Aorta (tissue), 5 donors: ENCODE measurements around the gene COQ2. TPM values are rescaled to one million over a fixed set of nuclear protein-coding genes. Genes with fewer than 3 reads are reported as not detected.

Experiments used
- ATAC-seq: fragments of 200-7000 bp; cut with Tn5 transposase; one replicate; pipeline ENCODE4 v1.9.1; 2022; ENCODE audit warnings: moderate library complexity; ENCODE audit not compliant: low FRiP score
- DNase-seq, 2 donors: peaks; one replicate each; pipeline ENCODE4 v3.0.0-alpha.2; 2020
- H3K27ac ChIP-seq, 2 donors: one replicate each; pipeline ENCODE4 v1.5.1; 2013; ENCODE audit warnings: low read length in 2 of 2, mild to moderate bottlenecking in 2 of 2, moderate library complexity in 2 of 2, control low read depth in 1 of 2, inconsistent platforms in 1 of 2, low read depth in 1 of 2
- H3K27me3 ChIP-seq, 2 donors: one replicate each; pipeline ENCODE4 v1.6.1; 2013; ENCODE audit warnings: control low read depth in 1 of 2, low read length in 1 of 2, mild to moderate bottlenecking in 1 of 2, moderate library complexity in 1 of 2; ENCODE audit not compliant: insufficient read depth in 2 of 2, control insufficient read depth in 1 of 2
- H3K36me3 ChIP-seq, 2 donors: one replicate each; pipeline ENCODE4 v1.6.1; 2013; ENCODE audit warnings: control low read depth in 1 of 2, low read length in 1 of 2, mild to moderate bottlenecking in 1 of 2; ENCODE audit not compliant: insufficient read depth in 2 of 2, control insufficient read depth in 1 of 2
- H3K4me1 ChIP-seq, 2 donors: one replicate each; pipeline ENCODE4 v1.6.1; 2013; ENCODE audit warnings: low read length in 2 of 2, control low read depth in 1 of 2, mild to moderate bottlenecking in 1 of 2, moderate library complexity in 1 of 2; ENCODE audit not compliant: insufficient read depth in 2 of 2, control insufficient read depth in 1 of 2
- H3K4me3 ChIP-seq, 2 donors: one replicate each; pipeline ENCODE4 v1.5.1; 2013; ENCODE audit warnings: low read length in 2 of 2, control low read depth in 1 of 2, mild to moderate bottlenecking in 1 of 2
- H3K9me3 ChIP-seq: one replicate; pipeline ENCODE4 v1.6.1; 2013; ENCODE audit warnings: mild to moderate bottlenecking, low read length; ENCODE audit not compliant: control insufficient read depth
- WGBS, 2 donors: extraction: QIAGEN DNeasy Blood & Tissue Kit; methylation state at CpG; one replicate each; pipeline ENCODE4 v1.1.7; 2013; 5-methylcytosine and 5-hydroxymethylcytosine counted together
- intact Hi-C, 2 donors: fragments of 100-400 bp; cut with DNase I; formaldehyde crosslinking; loops; one replicate each; pipeline versions ENCODE4 v1.14.2 to v1.15.0; 2022
- polyA plus RNA-seq, 2 donors: library from polyadenylated mRNA; stranded (reverse); fragments of 200-250 nt; gene quantifications; one replicate each; pipeline ENCODE4 v1.2.3, GENCODE V29; 2013
- total RNA-seq, 2 donors: library from RNA; stranded (reverse); fragmentation: NEBNext Ultra II Directional; extraction: Animal tissue kit (Norgen Biotek cat#: 25700); gene quantifications; one replicate each; pipeline ENCODE4 v1.2.1, GENCODE V29; 2021
- donor health status: healthy with polysubstance abuse.
- donor health status: Bipolar disorder and iron deficiency.
- donor health status: DM: no; HTN: no; CAD: no.
- donor health status: DM: no; HTN: no; CAD: no.
- donor health status: DM: yes; HTN: yes; CAD: no.

Gene COQ2
- total and polyA plus RNA-seq, 4 donors: 1.8 to 7.6 (median 5.1) TPM

DNA sequence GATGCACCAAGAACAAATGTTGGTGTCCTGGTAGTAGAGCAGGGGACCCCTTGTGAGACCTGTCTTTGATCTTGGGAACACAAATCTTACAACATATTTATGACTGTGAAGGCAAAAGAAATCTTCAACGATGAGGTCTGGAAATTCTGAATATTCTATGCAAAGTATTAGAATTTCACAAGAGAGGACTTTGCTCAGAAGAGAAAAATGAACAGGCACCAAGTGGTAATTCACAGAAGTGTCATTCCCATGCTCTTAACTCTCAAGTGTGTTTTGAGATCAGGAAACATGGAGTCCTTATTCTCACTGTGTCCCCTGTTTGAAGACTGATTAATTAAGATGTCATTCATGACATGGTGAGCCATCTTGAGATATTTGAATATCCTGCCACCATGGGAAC is 52.5 kb downstream of the COQ2 start:
- 77 to 81% methylated on average over 1 of the region's 1 CpG for whole genome bisulfite sequencing, 2 donors
- H3K4me1 ChIP-seq: no peaks in the 10 kb centered on the region
- intact Hi-C loops: no loop called here
- DNase-seq (no peak), ATAC-seq (no peak)
- H3K4me3 ChIP-seq: no peak overlapping the region
- no peaks in the 10 kb centered on the region for H3K36me3 ChIP-seq
- H3K27me3 ChIP-seq: no peaks in the 10 kb centered on the region
- H3K27ac ChIP-seq: no peak overlapping the region
- H3K9me3 ChIP-seq: no peaks in the 10 kb centered on the region

DNA sequence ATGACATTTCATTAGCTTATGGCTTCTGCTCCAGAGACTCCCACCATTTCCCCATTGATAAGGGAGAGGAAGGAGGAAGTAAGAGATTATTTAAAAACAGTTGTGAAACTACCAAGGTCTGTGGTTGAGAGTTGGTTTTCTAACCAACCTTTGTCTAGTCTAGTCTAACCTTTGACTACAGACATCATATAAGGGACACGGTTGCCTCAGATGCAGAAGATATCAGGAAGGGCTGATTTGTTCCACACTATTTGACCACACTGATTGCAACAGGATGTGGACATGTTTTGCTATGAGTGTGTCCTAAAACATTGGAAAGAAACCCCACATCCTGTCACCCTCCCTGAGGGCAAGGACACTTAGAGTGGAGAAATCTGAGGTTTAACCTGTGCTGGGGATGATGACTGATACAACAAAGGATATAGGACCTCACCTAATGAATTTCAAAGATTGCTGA is 53.0 kb downstream of the COQ2 start:
- Histone ChIP-seq H3K4me1 (no peaks in the 10 kb centered on the region), H3K9me3 (no peaks in the 10 kb centered on the region), H3K36me3 (no peaks in the 10 kb centered on the region), H3K4me3 (no peak overlapping the region), H3K27ac (no peak overlapping the region), H3K27me3 (no peaks in the 10 kb centered on the region)
- 82 to 89% methylated on average over 1 of the region's 1 CpG for WGBS, 2 donors
- ATAC-seq: no peak
- no peak for DNase-seq
- intact Hi-C loops: no loop called here

DNA sequence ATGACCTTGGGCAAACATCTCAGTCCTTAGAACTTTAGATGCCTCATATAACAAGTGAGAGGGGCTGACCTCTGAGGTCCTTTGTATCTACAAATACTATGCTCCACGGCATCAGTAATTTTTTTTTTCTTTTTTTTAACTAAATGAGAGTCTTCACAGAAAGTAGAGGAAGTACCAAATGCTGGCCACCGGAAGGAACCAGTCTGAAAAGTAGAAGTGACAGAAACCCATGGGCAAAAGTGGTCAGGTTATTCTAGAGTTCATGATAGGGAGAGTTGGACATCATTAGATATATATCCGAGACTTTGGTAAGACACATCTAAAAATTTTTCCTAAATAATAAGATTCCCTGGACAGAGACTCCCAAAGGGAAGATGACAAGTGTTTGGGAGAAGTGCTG is 53.7 kb downstream of the COQ2 start:
- no peak for ATAC-seq
- no peaks in the 10 kb centered on the region for H3K9me3 ChIP-seq
- no peak overlapping the region for H3K27ac ChIP-seq
- H3K36me3 ChIP-seq: no peaks in the 10 kb centered on the region
- H3K4me1 ChIP-seq: no peaks in the 10 kb centered on the region
- WGBS, 2 donors: 80 to 84% methylated on average over 3 of the region's 3 CpGs
- H3K4me3 ChIP-seq: no peak overlapping the region
- intact Hi-C loops: no loop called here
- no peaks in the 10 kb centered on the region for H3K27me3 ChIP-seq
- DNase-seq: no peak

- intact Hi-C loops: no loop called here
- H3K27me3 ChIP-seq: no peaks in the 10 kb centered on the region
- ATAC-seq: no peak
- H3K4me1 ChIP-seq: no peaks in the 10 kb centered on the region
- H3K36me3 ChIP-seq: no peaks in the 10 kb centered on the region
- no peaks in the 10 kb centered on the region for H3K9me3 ChIP-seq
- H3K4me3 ChIP-seq: no peak overlapping the region
- no peak for DNase-seq
- WGBS, 2 donors: 79 to 90% methylated on average over 3 of the region's 3 CpGs
- no peak overlapping the region for H3K27ac ChIP-seq
These were observed 54.8 kb downstream of the COQ2 start for GRCh38 chr4:83229791-83230190.

- Histone ChIP-seq H3K9me3 (no peaks in the 10 kb centered on the region), H3K4me3 (no peak overlapping the region), H3K36me3 (no peaks in the 10 kb centered on the region), H3K27me3 (no peaks in the 10 kb centered on the region), H3K27ac (no peak overlapping the region), H3K4me1 (no peaks in the 10 kb centered on the region)
- DNase-seq (no peak), ATAC-seq (no peak)
- intact Hi-C loops: no loop called here
- WGBS, 2 donors: 91 to 96% methylated on average over 1 of the region's 1 CpG
These were observed 56.4 kb downstream of the COQ2 start for GRCh38 chr4:83228231-83228630.

- no peaks in the 10 kb centered on the region for H3K9me3 ChIP-seq
- 91 to 95% methylated on average over 6 of the region's 6 CpGs for WGBS, 2 donors
- H3K27ac ChIP-seq: no peak overlapping the region
- no peak for ATAC-seq
- H3K4me3 ChIP-seq: no peak overlapping the region
- intact Hi-C loops: no loop called here
- no peak for DNase-seq
- H3K27me3 ChIP-seq: no peaks in the 10 kb centered on the region
- no peaks in the 10 kb centered on the region for H3K36me3 ChIP-seq
- no peaks in the 10 kb centered on the region for H3K4me1 ChIP-seq
These were observed 59.9 kb downstream of the COQ2 start for GRCh38 chr4:83224502-83225197.

DNA sequence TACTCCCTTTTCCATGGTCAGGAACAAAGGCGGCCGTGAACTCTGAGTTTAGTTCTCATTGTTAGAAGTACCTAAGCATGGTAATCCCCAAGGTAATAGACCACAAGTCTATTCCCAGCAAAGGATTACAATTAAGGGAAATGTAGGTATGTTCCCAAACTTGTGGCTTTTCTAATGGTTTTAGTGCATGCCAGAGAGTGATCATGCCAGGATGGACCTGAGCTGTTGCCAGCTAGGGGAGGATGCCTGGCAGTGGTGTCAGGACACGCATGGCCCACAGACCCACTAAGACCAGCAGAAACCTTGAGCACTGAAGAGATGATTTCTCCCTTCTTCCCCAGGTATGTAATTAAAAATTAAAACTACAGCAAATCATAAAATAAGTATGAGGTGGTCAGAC is 60.8 kb downstream of the COQ2 start:
- Histone ChIP-seq H3K9me3 (no peaks in the 10 kb centered on the region), H3K27me3 (no peaks in the 10 kb centered on the region), H3K27ac (no peak overlapping the region), H3K4me1 (no peaks in the 10 kb centered on the region), H3K36me3 (no peaks in the 10 kb centered on the region), H3K4me3 (no peak overlapping the region)
- ATAC-seq: no peak
- intact Hi-C loops: no loop called here
- 92 to 93% methylated on average over 3 of the region's 3 CpGs for WGBS, 2 donors
- DNase-seq: no peak

GRCh38 chr4:83221897-83222441 is 62.6 kb downstream of the COQ2 start:
- no peak for DNase-seq
- Histone ChIP-seq H3K36me3 (no peaks in the 10 kb centered on the region), H3K4me1 (no peaks in the 10 kb centered on the region), H3K9me3 (no peaks in the 10 kb centered on the region), H3K27me3 (no peaks in the 10 kb centered on the region), H3K4me3 (no peak overlapping the region), H3K27ac (no peak overlapping the region)
- intact Hi-C loops: no loop called here
- 93% methylated on average over 6 of the region's 6 CpGs for WGBS, 2 donors
- no peak for ATAC-seq
